ENCODE measurements around the gene MMUT.

GRCh38 chr6:49506569-49507111 is 43.6 kb upstream of the MMUT start:
- TF ChIP-seq POLR2AphosphoS5 (IDR thresholded peaks at IDR 0.05; ENCODE audit: borderline replicate concordance, low read depth, low read length) (no peak), EZH2 (IDR thresholded peaks at IDR 0.05) (no peak), FOXP2 (optimal IDR thresholded peaks at IDR 0.05; ENCODE audit: control extremely low read depth, extremely low read length, insufficient read depth) (no peak)

Measured in SK-N-MC (cell line).